ENCODE data around the gene IMPDH1. TPM values are rescaled to one million over a fixed set of nuclear protein-coding genes. Genes with fewer than 3 reads are reported as not detected.

IMPDH1 gene
- polyA plus RNA-seq, 12 donors, result 16.8 to 32.6 (median 21.2) TPM; not detected in 1

GRCh38 chr7:128361411-128362379, 48.1 kb downstream of the IMPDH1 start, which contains the start of gene PRRT4:
TSS of gene PRRT4 (minus strand) at chr7:128361690.
- DNase-seq, result no peak

- DNase-seq, result no peak
These were observed 49.5 kb downstream of the IMPDH1 start for GRCh38 chr7:128360359-128360678.

GRCh38 chr7:128359939-128360338, 49.8 kb downstream of the IMPDH1 start:
- no peak for DNase-seq

GRCh38 chr7:128359336-128359735, 50.4 kb downstream of the IMPDH1 start:
- no peak for DNase-seq

GRCh38 chr7:128358233-128358632, 51.5 kb downstream of the IMPDH1 start:
- DNase-seq, result no peak

- DNase-seq, result no peak
These were observed 52.6 kb downstream of the IMPDH1 start for GRCh38 chr7:128357217-128357613.

- no peak for DNase-seq
These were observed 53.1 kb downstream of the IMPDH1 start for GRCh38 chr7:128356546-128357216.

- no peak for DNase-seq
These were observed 56.2 kb downstream of the IMPDH1 start for GRCh38 chr7:128353610-128354009.

- DNase-seq, result no peak
These were observed 56.6 kb downstream of the IMPDH1 start for GRCh38 chr7:128353189-128353588.

GRCh38 chr7:128352636-128353035, 57.1 kb downstream of the IMPDH1 start:
- no peak for DNase-seq

- DNase-seq, result no peak
These were observed 57.6 kb downstream of the IMPDH1 start for GRCh38 chr7:128352153-128352537.

GRCh38 chr7:128351296-128352152, 58.3 kb downstream of the IMPDH1 start:
- DNase-seq, result no peak

GRCh38 chr7:128350708-128351295, 59.0 kb downstream of the IMPDH1 start:
- DNase-seq, result no peak

GRCh38 chr7:128349466-128349825, 60.3 kb downstream of the IMPDH1 start:
- DNase-seq, result no peak

GRCh38 chr7:128347647-128348097, 62.1 kb downstream of the IMPDH1 start:
- no peak for DNase-seq

GRCh38 chr7:128344431-128344774, 65.4 kb downstream of the IMPDH1 start:
- DNase-seq, result no peak

- peak; percentile 94 for DNase-seq
These were observed 66.0 kb downstream of the IMPDH1 start, which contains the start of gene RBM28 for GRCh38 chr7:128343554-128344430. TSS of gene RBM28 (minus strand) at chr7:128343908. CDS start at chr7:128343793, 115 bp downstream.

All from muscle of arm (tissue), 12 donors.